Dermis microvascular lymphatic vessel endothelial cell (primary cell): Measurements from ENCODE around the gene SLX4. TPM values are rescaled to one million over a fixed set of nuclear protein-coding genes. Genes with fewer than 3 reads are reported as not detected.
"Not testable (repeated sequence)": the region's sequence is repeated elsewhere in the genome, so short reads cannot be mapped to it uniquely, and the experiment has no call there.

Experiments
- DNase-seq, 2 donors: peaks; one replicate each; pipeline versions ENCODE4 v3.0.0 to v3.0.0-alpha.2; 2010; ENCODE audit warnings: low read depth in 2 of 2
- total RNA-seq: library from RNA; depleted of rRNA; stranded (reverse); fragments of >200 nt; gene quantifications from 2 replicates; pipeline ENCODE4 v1.2.1, GENCODE V29; 2014

SLX4 gene
- total RNA-seq, 1 donor from 2014 or later, result 1.9 TPM

DNA sequence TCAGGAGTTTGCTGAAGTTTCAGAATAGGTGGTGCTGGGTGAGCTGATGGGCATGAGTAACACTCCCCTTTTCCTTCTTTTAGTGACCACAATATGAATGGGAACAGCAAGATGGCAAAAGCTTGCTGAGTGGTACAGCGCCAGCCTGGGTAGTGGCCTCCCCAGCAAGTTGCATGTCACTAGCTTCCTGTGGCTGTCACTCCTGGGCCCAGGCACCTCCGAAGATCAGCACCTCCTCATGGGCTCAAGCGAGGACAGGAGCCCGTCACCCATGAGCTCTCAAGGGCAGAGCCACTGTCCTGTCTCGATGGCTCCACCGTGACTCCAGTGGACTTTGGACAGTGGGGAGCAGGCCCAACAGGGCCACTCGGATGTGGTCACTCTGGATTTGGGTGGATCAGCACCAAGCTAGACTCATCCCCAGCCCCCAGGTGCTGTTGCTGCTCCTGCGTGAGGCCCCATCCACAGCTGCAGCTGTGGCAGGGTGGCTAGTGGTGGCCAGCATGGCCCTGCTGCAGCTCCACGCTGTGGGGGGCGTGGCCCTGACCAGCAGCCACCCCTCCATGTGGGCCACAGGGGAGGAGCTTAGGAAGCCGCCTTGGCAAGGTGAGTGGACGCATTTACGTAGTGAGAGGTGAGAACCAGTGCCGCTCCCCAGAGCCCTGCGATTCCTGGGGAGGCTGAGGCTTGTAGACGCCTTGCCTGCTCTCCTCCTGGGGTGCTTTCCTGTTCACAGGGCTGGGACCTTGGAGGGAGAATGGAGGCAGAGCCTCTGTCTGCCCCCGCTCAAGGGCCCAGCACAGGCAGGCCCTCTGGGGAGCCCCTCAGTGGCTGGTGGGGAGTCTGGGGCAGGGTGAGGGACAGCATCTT, 29.5 kb upstream of the SLX4 start:
- no peak for DNase-seq

GRCh38 chr16:3640207-3640606, 28.8 kb upstream of the SLX4 start:
- no peak for DNase-seq

DNA sequence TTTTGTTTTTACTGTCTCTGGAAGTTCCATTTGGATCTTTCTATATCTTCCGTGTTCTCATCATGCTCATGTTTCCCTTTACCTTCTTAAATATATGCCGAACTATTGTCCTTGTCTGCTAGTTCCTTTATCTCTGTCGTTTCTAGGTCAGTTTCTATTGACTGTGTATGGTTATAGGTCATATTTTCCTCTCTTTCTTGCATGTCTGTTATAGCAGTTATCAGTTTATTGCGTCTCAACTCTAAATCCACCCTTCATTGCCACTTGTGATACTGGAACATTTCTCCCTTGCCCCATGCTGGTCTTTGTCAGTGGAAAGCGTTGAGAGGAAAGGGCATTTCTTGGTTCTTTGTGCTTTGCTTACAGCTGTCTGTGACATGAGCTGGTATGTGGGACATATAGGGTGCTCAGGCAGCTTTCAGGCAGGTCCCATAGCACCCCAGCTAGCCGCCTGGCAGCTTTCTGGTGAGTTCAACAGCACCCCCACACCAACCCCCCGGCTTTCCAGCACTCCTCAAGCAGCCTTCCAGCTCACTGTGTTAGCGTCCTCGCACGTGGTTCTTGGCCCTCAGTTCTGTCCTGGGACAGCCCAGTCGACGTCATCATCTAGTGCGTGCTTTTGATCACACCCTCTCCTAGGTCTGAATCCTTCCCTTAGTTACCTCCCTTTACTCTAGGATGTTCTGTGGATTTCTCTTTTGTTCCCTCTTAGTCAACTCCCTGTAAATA, 27.7 kb upstream of the SLX4 start:
- DNase-seq, result no peak

DNA sequence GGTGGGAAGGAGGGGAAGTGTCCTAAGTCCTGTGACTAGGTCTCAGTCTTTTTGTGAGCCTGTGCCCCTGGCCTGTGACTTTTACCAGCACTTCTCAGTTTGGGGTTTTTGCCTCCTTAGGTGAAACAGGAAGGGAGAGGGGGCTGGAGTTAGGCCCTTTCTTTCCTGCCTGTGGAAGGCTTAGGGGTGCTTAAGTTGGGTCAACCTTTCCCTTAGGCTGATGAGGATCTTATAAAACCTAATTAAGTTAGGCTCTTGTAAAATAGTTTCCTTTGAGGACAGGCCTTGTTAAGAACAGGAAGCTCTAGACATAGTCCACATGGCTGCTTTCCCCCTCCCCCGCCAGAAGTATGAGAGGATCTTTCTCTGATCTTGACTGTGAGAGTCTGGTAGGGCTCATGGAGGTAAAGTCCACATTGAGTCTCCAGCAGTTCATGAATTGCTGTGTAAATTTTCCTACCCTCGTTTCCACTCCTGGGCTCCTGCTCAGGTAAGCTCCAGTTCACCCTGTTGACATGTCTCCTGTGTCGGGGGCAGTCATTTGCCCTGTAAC, 26.0 kb upstream of the SLX4 start:
- DNase-seq, result no peak

DNA sequence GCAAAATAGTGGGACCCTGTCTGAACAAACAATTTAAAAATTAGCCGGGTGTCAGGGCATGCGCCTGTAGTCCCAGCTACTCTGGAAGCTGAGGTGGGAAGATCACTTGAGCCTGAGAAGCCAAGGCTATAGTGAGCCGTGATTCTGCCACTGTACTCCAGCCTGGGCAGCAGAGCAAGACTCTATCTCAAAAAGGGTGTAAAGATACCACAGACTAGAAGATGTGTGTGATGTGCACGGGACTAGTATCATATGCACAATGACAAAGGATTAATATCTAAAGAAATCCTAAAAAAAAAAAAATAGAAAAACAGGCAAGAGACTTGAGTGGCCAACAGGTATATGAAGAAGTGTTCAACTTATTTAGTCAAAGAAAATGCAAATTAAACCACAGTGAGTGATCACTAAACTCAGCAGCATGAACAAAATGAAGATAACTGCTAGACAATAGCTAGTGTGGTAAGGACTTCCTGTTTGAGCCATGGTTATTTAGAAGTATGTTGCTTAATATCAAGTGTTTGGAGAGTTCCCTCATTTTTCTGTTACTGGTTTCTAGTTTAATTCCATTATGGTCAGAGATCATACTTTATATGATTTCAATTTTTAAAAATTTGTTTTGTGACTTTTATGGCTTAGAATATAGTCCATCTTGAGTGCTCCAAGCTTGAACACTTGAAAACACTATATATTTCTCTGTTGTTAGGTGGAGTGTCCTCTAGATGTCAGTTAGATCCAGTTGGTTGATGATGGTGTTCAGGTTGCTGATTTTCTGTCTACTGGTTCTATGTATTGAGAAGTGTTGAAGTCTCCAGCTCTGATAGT, 14.7 kb upstream of the SLX4 start:
- DNase-seq, result no peak

DNA sequence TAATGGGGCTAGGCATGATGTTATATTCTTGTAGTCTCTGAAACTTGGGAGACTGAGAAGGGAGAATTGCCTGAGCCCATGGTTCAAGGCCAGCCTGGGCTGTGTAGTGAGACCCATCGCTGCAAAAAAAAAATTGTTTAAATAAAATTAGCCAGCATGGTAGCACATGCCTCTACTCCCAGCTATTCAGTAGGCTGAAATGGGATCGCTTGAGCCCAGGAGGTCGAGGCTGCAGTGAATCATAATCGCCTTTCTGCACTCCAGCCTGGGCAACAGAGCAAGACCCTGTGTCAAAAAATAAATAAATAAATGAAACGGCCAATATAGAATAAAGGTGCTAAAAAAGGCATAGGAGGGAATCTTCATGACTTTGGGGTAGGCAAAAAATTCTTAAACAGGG, 13.9 kb upstream of the SLX4 start:
- DNase-seq, result no peak

DNA sequence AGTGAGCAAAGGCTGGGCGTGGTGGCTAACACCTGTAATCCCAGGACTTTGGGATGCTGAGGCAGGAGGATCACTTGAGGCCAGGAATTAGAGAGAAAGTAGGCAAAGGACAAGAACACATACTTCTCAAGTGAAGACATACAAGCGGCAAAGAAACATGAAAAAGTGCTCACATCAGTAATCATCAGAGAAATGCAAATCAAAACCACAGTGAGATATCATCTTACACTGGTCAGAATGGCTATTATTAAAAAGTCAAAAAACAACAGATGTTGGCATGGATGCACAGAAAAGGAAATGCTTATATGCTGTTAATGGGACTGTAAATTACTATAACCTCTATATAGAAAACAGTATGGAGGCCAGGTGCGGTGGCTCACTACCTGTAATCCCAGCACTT, 12.2 kb upstream of the SLX4 start:
- DNase-seq, result no peak

- DNase-seq, result peak in 1 of 2 donors; percentile 11
These were observed 7.3 kb upstream of the SLX4 start for GRCh38 chr16:3618769-3619141.

DNA sequence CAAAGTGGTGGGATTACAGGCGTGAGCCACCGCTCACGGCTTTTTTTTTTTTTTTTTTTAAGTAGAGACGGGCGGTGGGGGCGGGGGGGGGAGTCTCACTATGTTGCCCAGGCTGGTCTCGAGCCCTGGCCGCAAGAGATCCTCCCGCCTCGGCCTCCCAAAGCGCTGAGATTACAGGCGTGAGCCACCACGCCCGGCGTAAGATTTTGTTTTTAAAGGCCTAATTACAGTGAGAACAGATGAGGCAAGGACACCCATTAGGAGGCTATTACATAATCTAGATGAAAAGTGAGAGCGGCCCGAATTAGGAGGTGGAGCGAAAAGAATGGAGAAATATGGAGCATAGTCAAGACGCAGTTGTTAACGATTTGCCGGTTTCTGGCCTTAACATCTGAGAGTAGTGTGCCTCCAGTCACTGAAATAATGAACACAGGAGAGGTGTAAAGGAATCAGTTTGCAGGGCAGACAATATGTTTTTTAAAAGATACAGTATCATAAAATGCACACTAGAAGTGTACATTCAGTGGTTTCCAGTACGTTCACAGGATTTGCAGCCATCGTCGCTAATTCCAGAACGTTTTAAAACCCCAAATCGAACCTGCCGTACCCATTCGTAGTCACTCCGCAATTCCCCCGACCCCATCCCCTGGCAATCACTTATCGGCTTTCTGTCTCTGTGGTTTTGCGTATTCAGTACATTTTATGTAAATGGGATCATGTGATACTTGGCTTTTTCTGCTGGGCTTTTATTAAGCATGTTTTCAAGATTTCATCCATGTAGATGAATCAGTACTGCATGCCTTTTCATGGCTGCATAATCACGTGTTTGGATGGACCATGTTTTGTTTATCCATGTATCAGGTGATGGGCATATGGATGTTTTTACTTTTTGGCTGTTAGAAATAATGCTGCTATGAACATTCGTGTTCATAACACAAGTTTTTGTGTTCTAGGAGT, 1.4 kb upstream of the SLX4 start:
- no peak for DNase-seq

DNA sequence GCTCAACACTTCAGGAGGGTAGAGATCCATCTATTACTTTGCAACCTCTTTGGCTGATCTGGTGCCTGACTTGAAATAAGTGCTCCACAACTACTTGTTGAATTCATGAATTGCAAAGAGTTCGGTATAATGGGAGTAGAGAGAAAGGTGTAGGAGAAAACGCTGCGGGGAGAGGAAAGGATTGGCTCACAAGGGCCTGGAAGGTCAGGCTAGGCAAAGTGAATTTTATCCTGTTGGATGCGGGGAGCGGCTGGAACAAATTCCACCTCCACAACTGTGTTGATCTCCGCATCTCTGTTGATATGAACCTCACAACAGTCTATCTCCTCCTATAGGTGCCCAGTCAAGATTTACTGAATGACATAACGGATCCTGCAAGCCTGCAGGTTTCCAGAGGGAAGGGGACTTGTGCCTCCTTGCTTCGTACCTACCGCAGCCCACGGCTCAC, 684 bp downstream of the SLX4 start:
- DNase-seq, result peak in 1 of 2 donors; percentile 26

- DNase-seq, result peak in 1 of 2 donors; percentile 16
These were observed 1.3 kb downstream of the SLX4 start for GRCh38 chr16:3609895-3610697.

DNA sequence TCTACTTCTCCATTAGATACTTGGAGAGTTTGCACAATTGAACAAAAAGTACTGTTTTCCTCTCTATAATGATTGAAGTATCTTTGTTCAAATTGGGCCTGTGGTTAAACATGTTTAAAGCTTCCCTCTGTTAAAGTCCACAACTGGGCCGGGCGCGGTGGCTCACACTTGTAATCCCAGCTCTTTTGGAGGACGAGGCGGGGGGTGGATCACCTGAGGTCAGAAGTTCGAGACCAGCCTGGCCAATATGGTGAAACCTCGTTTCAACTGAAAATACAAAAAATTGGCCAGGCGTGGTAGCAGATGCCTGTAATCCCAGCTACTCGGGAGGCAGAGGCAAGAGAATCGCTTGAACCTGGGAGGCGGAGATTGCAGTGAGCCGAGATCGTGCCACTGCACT, 2.4 kb downstream of the SLX4 start:
- not testable (repeated sequence) for DNase-seq

DNA sequence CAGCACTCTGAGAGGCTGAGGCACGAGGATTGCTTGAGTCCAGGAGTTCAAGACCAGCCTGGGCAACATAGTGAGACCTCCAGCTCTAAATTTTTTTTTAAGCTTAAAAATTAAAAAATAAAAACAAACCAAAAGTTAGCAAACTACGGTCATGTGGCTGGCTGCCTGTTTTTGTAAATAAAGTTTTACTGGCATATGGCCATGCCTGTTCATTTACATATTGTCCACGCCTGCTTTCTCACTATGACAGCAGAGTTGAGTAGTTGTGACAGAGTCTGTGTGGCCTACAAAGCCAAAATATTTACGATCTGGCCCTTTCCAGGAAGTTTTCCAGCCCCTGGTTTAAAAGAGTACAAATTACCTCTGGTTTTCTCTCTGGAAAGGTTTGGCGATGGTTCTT, 3.3 kb downstream of the SLX4 start:
- DNase-seq, result no peak

DNA sequence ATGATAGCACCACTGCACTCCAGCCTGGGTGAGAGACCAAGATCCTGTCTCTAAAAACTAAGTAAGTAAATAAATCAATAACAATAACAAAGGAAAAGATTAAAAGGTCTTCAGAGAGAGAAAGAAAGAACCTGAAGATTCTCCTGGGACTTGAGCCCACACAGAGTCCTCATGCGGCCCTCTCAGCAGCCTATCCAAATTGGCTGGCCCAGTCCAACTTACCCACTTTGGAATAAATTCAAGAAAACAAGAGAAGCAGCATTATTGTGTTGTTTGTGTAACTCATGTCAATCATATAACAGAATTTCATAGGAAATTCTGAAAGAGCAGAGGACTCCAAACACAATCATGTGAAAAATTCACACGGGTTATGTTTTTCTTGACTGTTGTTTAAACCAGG, 3.8 kb downstream of the SLX4 start:
- DNase-seq, result no peak

- no peak for DNase-seq
These were observed 4.2 kb downstream of the SLX4 start for GRCh38 chr16:3607161-3607560.

GRCh38 chr16:3606441-3606840, 5.0 kb downstream of the SLX4 start:
- no peak for DNase-seq

GRCh38 chr16:3602320-3602653, 9.1 kb downstream of the SLX4 start:
- DNase-seq, result no peak

DNA sequence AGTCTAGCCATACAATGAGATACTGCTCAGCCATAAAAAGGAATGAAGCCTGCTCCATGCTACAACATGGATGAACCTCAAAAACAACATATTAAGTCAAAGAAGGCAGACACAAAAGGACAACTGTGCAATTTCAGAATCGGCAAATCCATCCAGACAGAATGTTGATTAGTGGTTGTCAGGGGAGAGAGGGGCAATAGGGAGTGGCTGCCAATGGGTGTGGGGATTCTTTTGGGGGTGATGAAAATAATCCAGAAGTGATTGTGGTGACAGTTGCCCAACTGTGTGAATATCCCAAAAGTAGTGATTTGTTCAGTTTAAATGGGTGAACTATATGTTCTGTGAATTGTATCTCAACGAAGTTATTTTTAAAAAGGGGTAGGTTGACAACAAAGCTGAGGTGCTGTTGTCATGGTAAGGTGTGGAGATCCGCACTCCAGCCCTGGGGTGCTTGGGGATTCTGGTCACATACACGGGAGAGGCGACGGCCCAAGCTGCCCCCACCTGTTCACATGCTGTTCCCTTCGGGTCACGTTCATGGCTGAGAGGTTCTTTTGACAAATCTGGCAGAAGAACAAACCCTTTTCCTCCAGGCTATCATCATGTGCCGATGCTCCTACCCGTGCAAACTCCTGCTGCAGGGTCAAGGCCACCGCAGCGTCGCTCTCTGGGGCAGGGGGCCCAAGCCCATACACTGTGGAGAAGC, 9.6 kb downstream of the SLX4 start:
- DNase-seq, result no peak

DNA sequence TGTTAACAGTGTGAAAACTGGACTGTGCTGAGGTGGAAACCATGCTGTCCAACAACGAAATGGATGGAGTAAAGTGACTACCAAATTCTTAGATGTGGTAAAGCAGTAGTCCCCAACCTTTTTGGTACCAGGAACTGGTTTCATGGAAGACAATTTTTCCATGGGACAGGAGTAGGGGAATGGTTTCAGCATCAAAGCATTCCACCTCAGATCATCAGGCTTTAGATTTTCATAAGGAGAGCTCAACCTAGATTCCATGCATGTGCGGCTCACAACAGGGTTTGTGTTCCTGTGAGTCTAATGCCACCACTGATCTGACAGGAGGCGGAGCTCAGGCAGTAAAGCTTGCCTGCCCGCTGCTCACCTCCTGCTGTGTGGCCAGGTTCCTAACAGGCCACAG, 11.5 kb downstream of the SLX4 start:
- no peak for DNase-seq
